GM12872 (cell line): ENCODE data around the gene CD101.

Experiments
- CTCF ChIP-seq: IDR thresholded peaks from 3 replicates; pipeline ENCODE4 v1.5.1; 2011; ENCODE audit warnings: low read depth, mild to moderate bottlenecking, low read length, moderate library complexity; ENCODE audit not compliant: insufficient read depth

Gene CD101

GRCh38 chr1:117032266-117032665, 30.7 kb downstream of the CD101 start:
- TF ChIP-seq CTCF, result no peak

- TF ChIP-seq CTCF, result no peak
Observed at GRCh38 chr1:117032681-117033539, 31.4 kb downstream of the CD101 start.

- TF ChIP-seq CTCF, result no peak
Observed at GRCh38 chr1:117033772-117034171, 32.2 kb downstream of the CD101 start.

- TF ChIP-seq CTCF, result no peak
Observed at GRCh38 chr1:117034791-117035290, 33.3 kb downstream of the CD101 start.

GRCh38 chr1:117036018-117036461, 34.5 kb downstream of the CD101 start:
- no peak for TF ChIP-seq CTCF

- TF ChIP-seq CTCF, result no peak
Observed at GRCh38 chr1:117037802-117038201, 36.2 kb downstream of the CD101 start.

GRCh38 chr1:117038236-117038635, 36.7 kb downstream of the CD101 start:
- TF ChIP-seq CTCF, result no peak
